Non-pigmented ciliary epithelial cell (primary cell): ENCODE measurements around the gene EYA4.
"Not testable (repeated sequence)": the region's sequence is repeated elsewhere in the genome, so short reads cannot be mapped to it uniquely, and the experiment has no call there.

ENCODE experiments used
- DNase-seq: peaks from one replicate; pipeline ENCODE4 v3.0.0-alpha.2; 2010; ENCODE audit warnings: low read depth

EYA4 gene

DNA sequence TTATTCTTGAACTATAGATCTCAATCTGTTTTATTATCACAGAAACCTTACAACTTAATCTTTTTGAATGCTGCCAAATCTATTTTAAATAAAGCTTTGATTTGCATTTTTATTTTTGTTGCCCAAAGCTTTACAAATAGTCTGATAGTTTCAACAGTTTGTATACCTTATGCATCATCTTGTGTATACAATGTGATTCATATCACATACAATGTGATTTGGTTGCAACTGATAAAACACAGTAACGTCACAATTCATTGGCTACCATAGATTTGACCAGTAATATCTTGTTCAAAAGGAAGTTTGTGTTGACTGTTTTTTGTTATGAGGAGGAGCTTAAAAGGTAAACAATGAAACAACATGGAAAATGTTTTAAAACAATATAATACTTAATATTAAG is 110.9 kb downstream of the EYA4 start:
- DNase-seq = no peak

DNA sequence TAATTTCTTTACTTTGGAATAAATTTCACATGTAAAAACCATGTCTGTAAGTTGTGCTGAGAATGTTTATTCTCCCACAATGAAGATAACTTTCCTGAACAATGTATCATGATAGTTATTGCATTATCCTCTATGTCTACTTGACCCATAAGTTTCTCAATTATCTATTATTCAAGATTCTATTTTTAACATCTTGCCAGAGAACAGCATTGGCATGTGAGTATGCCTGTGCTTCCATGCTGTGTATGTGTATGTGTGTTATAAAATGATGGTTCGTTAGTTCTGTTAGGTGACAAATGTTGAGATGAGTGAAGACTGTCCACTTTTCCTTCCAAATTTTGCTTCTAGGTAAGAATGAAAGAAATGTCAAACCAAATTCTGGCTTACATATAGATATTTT is 111.9 kb downstream of the EYA4 start:
- no peak for DNase-seq

- DNase-seq = no peak
These were observed 114.8 kb downstream of the EYA4 start for GRCh38 chr6:133355922-133356321.

DNA sequence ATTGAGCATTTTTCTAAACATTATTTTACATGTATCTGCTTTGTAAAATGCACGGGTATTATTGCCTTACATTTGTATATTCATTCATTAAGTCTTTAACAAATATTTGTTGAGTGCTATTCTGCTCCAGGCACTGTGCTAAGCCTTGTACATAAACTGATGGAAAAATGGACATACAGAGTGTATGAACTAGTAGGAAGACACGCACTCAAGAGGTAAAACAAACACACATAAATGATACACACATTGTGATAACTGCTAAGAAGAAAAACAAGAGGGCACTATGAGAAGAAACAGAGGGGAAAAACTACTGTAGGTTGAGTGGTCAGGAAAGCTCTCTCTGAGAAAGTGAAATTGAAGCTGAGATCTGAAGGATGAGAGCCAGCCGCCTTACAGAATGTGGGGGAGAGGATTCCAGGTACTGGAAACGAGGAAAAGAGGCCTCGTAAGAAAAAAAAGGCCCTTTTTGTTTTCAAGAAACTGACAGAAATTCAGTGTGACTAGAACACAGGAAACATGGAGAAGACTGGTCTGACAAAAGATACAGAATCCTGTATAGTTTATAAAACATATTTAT is 117.5 kb downstream of the EYA4 start:
- DNase-seq = no peak

- no peak for DNase-seq
These were observed 118.1 kb downstream of the EYA4 start for GRCh38 chr6:133359256-133359655.

- no peak for DNase-seq
These were observed 118.6 kb downstream of the EYA4 start for GRCh38 chr6:133359760-133360159.

DNA sequence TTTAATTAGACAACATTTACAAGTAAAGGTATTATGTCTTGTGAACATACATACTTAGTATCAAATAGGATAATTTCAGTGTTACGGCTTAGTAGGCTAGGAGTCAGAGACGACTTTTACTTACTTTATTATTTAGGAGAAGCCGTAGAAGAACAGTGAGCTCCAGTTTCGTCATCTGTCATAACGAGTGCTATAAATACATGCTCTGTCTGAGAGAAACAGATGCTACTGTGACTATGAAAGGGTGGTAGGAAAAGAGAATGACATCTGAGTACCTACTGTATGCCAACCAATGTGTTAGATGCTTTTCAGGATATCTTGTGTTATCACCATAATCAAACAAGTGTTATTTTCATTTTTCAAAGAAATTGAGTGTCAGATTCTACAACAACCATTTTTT is 119.0 kb downstream of the EYA4 start:
- no peak for DNase-seq

DNA sequence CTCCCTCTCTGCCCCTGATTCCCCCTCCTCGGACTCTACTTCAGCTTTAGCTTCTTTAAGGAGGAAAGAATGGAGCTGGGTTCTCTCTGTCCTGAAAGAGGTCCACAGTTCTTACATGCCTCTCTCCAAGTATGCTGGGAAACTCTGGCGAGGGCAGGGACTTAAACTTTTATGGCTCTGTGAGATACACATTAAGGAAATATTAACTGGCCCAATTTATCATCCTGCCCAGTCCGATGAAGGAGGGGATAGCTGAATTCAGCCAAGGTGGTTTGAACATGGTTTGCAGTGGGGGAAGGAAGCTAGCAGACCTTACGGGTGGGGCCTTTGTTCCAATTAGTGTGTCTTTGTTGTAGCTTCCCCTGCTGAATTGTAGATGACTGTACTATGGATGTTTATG is 121.7 kb downstream of the EYA4 start:
- no peak for DNase-seq

DNA sequence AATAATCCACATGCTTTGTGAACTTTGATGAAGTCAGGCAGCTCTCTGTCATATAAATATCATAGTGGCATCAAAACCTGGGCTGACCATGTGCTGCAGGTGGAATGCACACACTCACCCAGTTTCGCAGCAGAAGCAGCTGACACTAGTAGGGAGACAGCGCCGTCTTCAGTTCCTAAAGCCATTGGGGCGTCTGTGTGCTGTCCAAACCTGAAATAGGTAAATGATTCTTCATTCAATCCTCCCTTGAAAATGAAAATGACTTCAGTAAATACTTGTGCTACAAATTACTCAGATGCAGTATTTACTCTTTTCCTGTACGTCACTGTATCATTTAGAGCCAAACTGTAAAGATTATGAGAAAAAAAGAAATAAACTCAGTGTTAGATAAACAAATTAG is 127.5 kb downstream of the EYA4 start:
- DNase-seq = no peak

DNA sequence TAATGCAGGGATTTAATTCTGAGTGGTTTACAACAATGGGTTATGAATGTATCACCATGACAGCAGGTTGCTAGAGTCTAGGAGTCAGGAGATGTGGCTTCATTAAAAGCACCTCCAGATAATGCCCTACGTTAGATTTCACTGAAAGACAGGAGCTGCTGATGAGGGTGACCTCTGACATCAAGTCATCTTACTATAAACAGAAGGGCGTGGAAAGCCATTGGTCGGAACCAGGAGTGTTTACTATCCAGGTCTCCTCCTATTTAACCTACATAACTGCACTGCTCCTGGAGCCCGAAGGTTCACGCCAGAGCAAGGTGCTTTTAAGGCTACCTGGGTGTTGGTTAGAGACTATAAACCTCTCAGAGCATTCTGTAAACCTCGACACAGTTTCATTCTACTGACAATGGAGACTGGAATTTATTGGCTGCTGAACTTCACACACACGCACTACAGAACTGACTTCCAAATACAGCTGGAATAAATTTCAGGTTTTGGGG is 128.7 kb downstream of the EYA4 start:
- no peak for DNase-seq

DNA sequence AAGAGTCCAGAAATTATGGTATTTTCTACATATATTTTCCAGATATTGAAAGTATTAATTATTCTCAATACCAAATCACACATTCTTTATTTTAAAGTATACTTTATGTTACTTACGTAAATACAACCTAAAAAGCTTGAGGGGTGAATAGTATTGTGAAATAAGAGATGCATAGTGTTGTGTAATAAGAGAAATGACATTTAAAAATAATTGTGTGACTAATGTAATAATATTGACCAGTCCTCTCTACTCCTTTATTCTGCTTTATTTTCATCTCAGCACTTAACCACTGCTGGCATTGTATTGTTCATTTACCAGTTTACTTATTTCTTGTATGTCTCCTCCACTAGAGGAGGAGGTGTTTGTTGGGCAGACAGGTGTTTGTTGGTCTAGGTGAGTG is 135.6 kb downstream of the EYA4 start:
- DNase-seq = no peak

GRCh38 chr6:133377219-133377618 is 136.1 kb downstream of the EYA4 start:
- DNase-seq = no peak

DNA sequence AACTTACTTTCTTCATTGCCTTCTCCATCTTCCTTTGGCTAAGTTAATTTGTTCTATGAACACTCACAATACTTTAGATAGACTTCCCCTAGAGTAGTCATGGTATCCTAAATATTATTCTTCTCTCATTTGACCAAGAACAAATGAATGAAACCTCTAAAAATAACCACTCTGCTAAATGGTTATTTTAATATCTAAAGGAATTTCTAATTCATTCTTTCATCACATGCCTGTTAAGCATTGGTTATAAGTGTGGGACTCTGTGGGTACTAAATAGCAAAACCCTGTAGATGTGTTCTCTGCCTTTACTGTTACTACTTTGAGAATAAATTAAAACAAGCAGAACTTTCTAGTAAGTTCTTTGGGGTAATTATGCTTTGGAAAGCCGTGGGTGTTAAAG is 138.9 kb downstream of the EYA4 start:
- DNase-seq = no peak

GRCh38 chr6:133380723-133381122 is 139.6 kb downstream of the EYA4 start:
- DNase-seq = no peak

GRCh38 chr6:133388731-133389130 is 147.6 kb downstream of the EYA4 start:
- DNase-seq = no peak

DNA sequence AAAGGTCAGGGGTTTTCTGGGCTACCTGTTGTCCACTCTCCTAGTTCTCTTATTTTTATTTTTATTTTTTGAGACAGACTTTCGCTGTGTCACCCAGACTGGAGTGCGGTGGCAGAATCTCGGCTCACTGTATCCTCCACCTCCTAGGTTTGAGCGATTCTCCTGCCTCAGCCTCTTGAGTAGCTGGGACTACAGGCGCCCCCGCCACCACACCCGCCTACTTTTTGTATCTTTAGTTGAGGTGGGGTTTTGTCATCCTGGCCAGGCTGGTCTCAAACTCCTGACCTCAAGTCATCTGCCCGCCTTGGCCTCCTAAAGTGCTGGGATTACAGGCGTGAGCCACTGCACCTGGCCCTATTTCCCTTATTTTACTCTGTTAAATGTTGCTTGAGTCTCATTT is 149.0 kb downstream of the EYA4 start:
- DNase-seq = no peak

DNA sequence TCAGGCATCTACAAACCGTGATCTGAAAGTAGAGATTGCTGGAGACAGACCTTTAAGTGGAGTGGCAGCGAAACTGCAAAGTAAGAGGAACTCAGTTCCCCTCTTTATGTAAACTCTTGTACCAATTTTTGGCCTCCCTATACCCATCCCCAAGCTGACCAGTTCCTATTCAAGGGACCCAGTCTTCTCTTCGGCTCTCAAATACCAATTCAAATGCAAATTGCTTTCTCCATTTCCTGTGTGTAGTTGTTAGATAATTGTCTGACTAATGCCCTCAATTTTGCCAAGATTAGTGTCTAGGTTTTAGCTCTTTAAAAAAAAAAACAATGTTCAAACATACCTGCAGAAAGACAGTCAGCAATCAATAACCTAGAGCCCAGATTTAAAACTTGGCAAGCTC is 150.9 kb downstream of the EYA4 start:
- no peak for DNase-seq

GRCh38 chr6:133392641-133393040 is 151.5 kb downstream of the EYA4 start:
- DNase-seq = no peak

DNA sequence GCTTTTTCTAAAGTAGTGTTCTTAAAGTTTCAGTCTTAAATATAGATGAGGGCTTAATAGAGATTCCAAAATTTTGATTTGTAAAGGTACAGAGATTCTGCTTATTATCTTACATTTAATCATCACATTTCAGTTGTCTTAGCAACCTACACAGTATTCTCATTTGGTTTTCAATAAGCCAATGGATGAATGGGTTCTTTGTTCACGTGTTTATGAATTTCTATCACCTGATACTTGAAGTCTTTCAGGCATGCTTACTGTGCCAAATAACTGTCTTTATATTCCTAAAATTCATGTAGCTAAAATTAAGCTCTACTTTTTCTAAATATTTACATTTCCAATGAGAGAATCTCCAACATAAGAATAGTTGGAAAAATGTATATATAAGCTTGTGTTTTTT is 152.7 kb downstream of the EYA4 start:
- DNase-seq = no peak

GRCh38 chr6:133394630-133395029 is 153.5 kb downstream of the EYA4 start:
- no peak for DNase-seq

- no peak for DNase-seq
These were observed 155.3 kb downstream of the EYA4 start for GRCh38 chr6:133396233-133396983.

DNA sequence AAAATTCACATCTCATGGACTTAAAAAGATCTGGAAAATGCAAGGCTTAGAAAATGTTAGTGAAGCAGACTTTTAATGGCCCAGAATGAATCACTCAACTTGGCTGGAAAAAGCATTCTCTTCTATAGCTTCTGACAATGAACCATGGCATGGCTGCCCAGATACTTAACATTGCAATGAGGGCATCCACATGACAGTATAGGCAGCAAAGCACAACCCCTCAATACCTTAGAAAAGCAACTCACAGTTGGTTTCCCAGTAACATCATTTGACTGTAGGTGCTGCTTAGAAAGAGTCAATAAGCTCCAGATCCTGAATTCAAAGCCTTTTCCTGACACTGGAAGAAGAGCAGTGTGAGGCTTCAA is 155.8 kb downstream of the EYA4 start:
- DNase-seq = no peak

GRCh38 chr6:133397601-133398000 is 156.4 kb downstream of the EYA4 start:
- DNase-seq = not testable (repeated sequence)

DNA sequence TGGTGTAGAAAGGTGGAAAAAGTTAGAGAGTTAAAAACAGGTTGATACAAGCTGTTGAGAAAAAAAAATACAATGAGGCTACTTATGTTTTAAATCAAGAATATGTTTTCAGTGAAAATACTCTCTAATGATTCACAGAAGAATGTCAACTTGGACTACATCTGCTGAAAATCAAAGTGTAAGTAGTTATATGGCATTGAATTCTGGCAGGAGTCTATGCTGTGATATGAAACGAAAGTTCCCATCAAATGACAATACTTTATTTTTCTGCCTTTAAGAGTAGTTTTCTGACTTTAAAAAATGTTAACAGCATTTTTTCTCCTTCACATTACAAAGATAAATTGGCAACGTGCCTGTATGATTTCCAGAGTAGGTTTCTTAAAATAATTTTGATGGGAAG is 158.3 kb downstream of the EYA4 start:
- DNase-seq = no peak
